ENCODE results near the gene IGF1R. TPM values are rescaled to one million over a fixed set of nuclear protein-coding genes. Genes with fewer than 3 reads are reported as not detected.

The IGF1R gene
- total RNA-seq, 2 donors from 2014 or later: 35.0 to 37.0 TPM

- intact Hi-C loops (cut with DNase I): no loop called here
Observed at GRCh38 chr15:98834976-98835375, 186.6 kb downstream of the IGF1R start.

DNA sequence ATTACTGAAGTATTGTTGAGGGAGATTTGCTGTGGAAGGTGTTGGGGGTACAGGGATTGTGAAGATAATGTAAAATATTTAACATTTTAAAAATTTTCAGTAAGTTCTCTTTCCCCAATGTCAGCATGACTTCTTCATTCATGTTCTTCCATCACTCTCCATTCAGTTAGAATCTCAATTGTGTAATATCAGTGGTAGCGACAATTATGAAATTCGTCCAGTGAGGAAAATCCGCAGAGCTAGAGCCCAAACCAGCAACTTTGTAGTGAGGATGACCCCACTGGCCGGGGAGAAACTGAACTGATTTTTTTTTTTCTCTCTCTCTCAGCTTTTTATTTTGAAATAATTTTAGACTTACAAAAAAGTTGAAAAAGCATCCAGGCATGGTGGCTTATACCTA lies 187.5 kb downstream of the IGF1R start:
- Histone ChIP-seq H3K4me1 (no peaks in the 10 kb centered on the region), H3K36me3 (no peaks in the 10 kb centered on the region), H3K27me3 (no peaks in the 10 kb centered on the region), H3K27ac (no peak overlapping the region), H3K4me3 (no peak overlapping the region), H3K9me3 (no peaks in the 10 kb centered on the region), H3K9ac (ENCODE audit: low read depth in 2 of 2, low read length in 2 of 2) (no peak overlapping the region)
- intact Hi-C loops (cut with DNase I): no loop called here
- TF ChIP-seq CTCF (IDR thresholded peaks at IDR 0.05): no peak
- no peak for DNase-seq

More at GRCh38 chr15:98834976-98835375, 186.6 kb downstream of the IGF1R start:
- no peak overlapping the region for H3K4me3 ChIP-seq
- H3K9ac ChIP-seq (ENCODE audit: low read depth in 2 of 2, low read length in 2 of 2): no peak overlapping the region
- no peak for TF ChIP-seq CTCF (IDR thresholded peaks at IDR 0.05)
- no peak for DNase-seq
- no peaks in the 10 kb centered on the region for H3K36me3 ChIP-seq
- no peaks in the 10 kb centered on the region for H3K4me1 ChIP-seq
- no peaks in the 10 kb centered on the region for H3K9me3 ChIP-seq
- no peak overlapping the region for H3K27ac ChIP-seq
- H3K27me3 ChIP-seq: no peaks in the 10 kb centered on the region

DNA sequence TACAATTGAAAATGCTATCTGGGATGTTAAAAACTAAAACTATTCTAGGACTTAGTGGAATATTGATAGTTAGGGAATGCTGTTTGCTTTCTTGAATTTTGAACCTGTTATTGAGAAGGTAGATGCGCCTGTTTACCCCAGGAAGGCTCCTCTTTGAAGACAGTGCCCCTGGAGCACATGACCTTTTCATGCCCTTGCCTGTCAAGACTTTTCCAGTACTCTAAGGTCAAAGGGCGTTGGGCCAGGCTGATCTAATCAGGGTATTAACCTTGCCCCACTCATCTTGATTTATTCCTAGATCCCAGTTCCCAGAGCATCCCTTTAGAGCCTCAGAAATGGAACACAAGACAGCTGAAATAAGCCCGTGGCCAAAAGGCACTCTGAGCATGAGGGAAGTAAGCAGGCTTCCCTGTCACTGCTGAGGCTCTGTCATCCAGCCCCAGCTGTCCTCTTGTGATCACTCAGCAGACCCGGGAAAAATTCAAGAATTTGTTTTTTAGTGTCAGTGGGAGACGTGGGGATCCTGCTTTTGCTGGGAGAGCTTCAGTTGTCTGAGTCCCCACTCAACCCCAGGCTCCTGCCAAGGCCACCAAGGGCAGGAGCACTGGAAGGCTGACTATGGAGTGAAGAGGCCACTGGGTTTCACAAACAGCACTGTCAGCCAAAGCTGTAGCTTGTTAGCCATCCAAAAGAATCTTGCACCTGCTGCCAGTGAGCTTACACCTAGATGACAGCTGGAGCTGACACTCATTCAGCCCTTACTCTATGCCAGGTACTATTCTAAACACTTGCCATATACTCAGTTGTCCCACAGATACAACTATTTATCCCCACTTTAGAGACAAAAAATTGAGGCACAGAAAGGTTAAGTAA lies 190.3 kb downstream of the IGF1R start:
- no peak overlapping the region for H3K9ac ChIP-seq (ENCODE audit: low read depth in 2 of 2, low read length in 2 of 2)
- DNase-seq: no peak
- H3K27ac ChIP-seq: no peak overlapping the region
- no peak for TF ChIP-seq CTCF (IDR thresholded peaks at IDR 0.05)
- H3K27me3 ChIP-seq: no peaks in the 10 kb centered on the region
- H3K4me1 ChIP-seq: no peaks in the 10 kb centered on the region
- H3K9me3 ChIP-seq: no peaks in the 10 kb centered on the region
- H3K4me3 ChIP-seq: no peak overlapping the region
- intact Hi-C loops (cut with DNase I): no loop called here
- no peaks in the 10 kb centered on the region for H3K36me3 ChIP-seq

DNA sequence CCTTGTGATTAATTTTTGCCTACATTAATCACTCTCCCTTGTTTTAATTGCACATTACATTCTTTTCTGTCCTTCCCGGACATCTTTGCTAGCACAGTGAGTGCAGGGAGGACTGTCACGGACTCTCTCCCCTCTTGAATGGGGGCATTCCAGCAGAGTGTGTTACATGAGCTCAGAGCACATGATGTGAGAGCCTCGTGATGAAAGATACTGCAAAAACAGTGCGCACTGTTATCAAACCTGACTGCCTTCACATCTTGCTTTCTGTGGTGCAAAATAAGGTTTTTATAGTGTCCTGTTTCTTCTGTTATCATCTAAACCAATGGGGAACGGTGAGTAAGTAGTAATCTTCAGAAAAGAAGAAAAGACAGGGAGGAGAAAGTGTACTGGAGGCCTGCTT lies 191.7 kb downstream of the IGF1R start:
- Histone ChIP-seq H3K36me3 (no peaks in the 10 kb centered on the region), H3K4me1 (peaks cover 5% of the 10 kb centered on the region), H3K9me3 (no peaks in the 10 kb centered on the region), H3K9ac (ENCODE audit: low read depth in 2 of 2, low read length in 2 of 2) (no peak overlapping the region), H3K4me3 (no peak overlapping the region), H3K27ac (no peak overlapping the region), H3K27me3 (no peaks in the 10 kb centered on the region)
- TF ChIP-seq CTCF (IDR thresholded peaks at IDR 0.05): no peak
- DNase-seq: no peak
- intact Hi-C loops (cut with DNase I): no loop called here

GRCh38 chr15:98841419-98841970 lies 193.2 kb downstream of the IGF1R start:
- H3K4me1 ChIP-seq: peaks cover 5% of the 10 kb centered on the region
- no peak overlapping the region for H3K9ac ChIP-seq (ENCODE audit: low read depth in 2 of 2, low read length in 2 of 2)
- H3K4me3 ChIP-seq: no peak overlapping the region
- no peaks in the 10 kb centered on the region for H3K36me3 ChIP-seq
- H3K9me3 ChIP-seq: no peaks in the 10 kb centered on the region
- no peak for TF ChIP-seq CTCF (IDR thresholded peaks at IDR 0.05)
- no peak overlapping the region for H3K27ac ChIP-seq
- H3K27me3 ChIP-seq: no peaks in the 10 kb centered on the region
- intact Hi-C loops (cut with DNase I): no loop called here
- DNase-seq: no peak

Measured in colonic mucosa (tissue), 4 donors.